ENCODE data around the gene MICALL1. TPM values are rescaled to one million over a fixed set of nuclear protein-coding genes. Genes with fewer than 3 reads are reported as not detected.

MICALL1 gene
- total and polyA plus RNA-seq, 2 of the 13 experiments (the other 11 are each of a cell fraction or from before 2014, with no cell fraction given), result 7.6 to 10.6 TPM

DNA sequence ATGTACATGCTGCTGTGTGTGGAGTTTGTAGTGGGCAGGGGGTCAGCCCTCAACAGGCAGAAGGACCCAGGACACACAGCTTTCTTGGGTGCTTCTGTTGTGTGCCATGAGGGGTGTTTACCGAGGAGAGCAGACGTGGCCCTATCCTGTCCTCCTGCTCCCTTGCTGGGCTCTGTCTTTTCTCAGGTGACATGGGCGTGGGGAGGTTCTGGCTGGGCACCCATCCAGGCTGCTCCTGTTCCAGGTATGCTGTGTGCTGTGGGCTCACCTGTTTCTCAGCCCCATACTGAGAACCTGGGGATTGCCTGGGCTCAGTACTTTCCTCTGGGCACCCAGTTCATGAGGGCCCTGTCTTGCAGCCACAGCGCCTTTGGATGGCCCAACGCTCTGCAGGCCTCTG lies 23.3 kb downstream of the MICALL1 start:
- intact Hi-C loops (cut with micrococcal nuclease; ENCODE audit: unreplicated experiment), result no loop called here
- no peak overlapping the region for H3K9ac ChIP-seq (ENCODE audit: insufficient read depth, low read depth, low read length)
- TF ChIP-seq HDAC6 (IDR thresholded peaks at IDR 0.05; ENCODE audit: low read depth, low read length) (no peak), ZNF121 (CRISPR knock-in tag; IDR thresholded peaks at IDR 0.05) (no peak), ZFP37 (CRISPR knock-in tag; IDR thresholded peaks at IDR 0.05; ENCODE audit: borderline replicate concordance) (no peak), PRPF4 (IDR thresholded peaks at IDR 0.05; ENCODE audit: low read depth, low read length, poor library complexity, severe bottlenecking) (no peak), SOX5 (CRISPR knock-in tag; IDR thresholded peaks at IDR 0.05; ENCODE audit: borderline replicate concordance) (no peak), TBX2 (CRISPR knock-in tag; IDR thresholded peaks at IDR 0.05; ENCODE audit: borderline replicate concordance) (no peak), ZNF547 (CRISPR knock-in tag; IDR thresholded peaks at IDR 0.05) (no peak)
- ATAC-seq, result no peak
- no peaks in the 10 kb centered on the region for H4K20me1 ChIP-seq (ENCODE audit: insufficient read depth, low read length)
- no peak overlapping the region for H2AFZ ChIP-seq (ENCODE audit: low read length)
- no TSS peak for BruUV-seq (replicated peaks)
- H3K27me3 ChIP-seq (ENCODE audit: control insufficient read depth in 1 of 2, insufficient read depth in 2 of 2, low read length in 2 of 2), result no peaks in the 10 kb centered on the region
- POLR2A ChIA-PET, result no interaction called here
- CTCF ChIA-PET (ENCODE audit: low intra/inter-chr PET ratio, low total read pairs), result no interaction called here
- FAIRE-seq, result no peak
- no peak overlapping the region for H3K4me2 ChIP-seq (ENCODE audit: low read depth, low read length)
- WGBS (ENCODE audit: low lambda C conversion rate), result no CpG with 5 or more reads among the region's 5 CpGs
- no peak overlapping the region for H3K4me3 ChIP-seq (replicated peaks in 1 of 3; ENCODE audit: insufficient read depth in 1 of 3, low read depth in 2 of 3, low read length in 3 of 3)
- H3K79me2 ChIP-seq (ENCODE audit: insufficient read depth, low read length), result no peaks in the 10 kb centered on the region
- peaks cover 13% of the 10 kb centered on the region for H3K4me1 ChIP-seq (ENCODE audit: insufficient read depth, low read length)
- no peak for DNase-seq (ENCODE audit: low spot score)
- no peak overlapping the region for H3K27ac ChIP-seq (ENCODE audit: extremely low read length, insufficient read depth, low read length)
- H3K9me3 ChIP-seq (ENCODE audit: low read length), result no peaks in the 10 kb centered on the region
- H3K36me3 ChIP-seq (replicated peaks in 1 of 2; ENCODE audit: control insufficient read depth in 1 of 2, insufficient read depth in 2 of 2, low read length in 2 of 2), result peaks cover 25 to 37% of the 10 kb centered on the region in 2 experiments; a peak in 4 of 5 replicates
- in situ Hi-C loops (cut with HindIII; ENCODE audit: extremely low pct_ligation_motif_present, low pct_unique_long_range_greater_than_20kb), result no loop called here

DNA sequence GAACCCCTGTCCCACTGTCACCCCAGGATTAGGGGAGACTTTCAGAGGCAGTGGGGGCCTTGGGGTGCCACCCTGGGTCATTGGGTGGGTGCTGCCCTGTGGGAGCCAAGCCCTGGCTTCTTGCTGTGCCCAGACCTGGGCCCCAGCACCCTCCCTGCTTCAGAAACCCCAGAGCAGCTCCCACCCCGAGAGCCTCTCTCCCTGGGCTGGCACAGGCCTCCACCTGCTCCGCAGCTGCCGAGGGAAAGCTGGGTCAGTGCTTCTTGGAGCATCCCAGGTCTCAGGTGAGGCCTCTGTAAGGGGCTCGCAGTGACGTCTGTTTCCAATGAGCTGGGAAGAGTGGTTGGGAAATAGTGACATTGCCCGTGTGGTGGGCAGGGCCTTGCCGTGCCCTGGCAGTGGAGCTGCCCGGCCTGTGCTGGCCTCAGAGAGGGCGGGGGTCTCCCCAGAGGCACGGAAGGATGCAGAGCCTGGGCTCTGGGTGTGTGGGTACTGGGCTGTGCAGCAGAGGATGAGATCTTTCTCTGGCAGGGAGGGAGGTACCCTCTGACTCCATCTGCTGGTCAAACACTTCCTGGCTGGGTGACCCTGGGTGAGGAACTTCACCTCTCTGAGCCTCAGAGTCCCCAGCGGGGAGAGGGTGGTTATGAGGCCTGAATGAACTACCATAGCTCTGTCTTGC lies 24.3 kb downstream of the MICALL1 start:
- no peak overlapping the region for H3K4me3 ChIP-seq (replicated peaks in 1 of 3; ENCODE audit: insufficient read depth in 1 of 3, low read depth in 2 of 3, low read length in 3 of 3)
- FAIRE-seq (no peak), DNase-seq (ENCODE audit: low spot score) (no peak), ATAC-seq (peak; percentile 17; the same call in 2 of the 3 replicates)
- no peak overlapping the region for H3K4me2 ChIP-seq (ENCODE audit: low read depth, low read length)
- H3K9me3 ChIP-seq (ENCODE audit: low read length), result no peaks in the 10 kb centered on the region
- no peak overlapping the region for H3K9ac ChIP-seq (ENCODE audit: insufficient read depth, low read depth, low read length)
- in situ Hi-C loops (cut with HindIII; ENCODE audit: extremely low pct_ligation_motif_present, low pct_unique_long_range_greater_than_20kb) (loop anchor here (10.0 kb wide), 1 partner anchor 116 kb away; no protein-coding TSS in a partner anchor), intact Hi-C loops (cut with micrococcal nuclease; ENCODE audit: unreplicated experiment) (loop anchor here (1.0 to 5.0 kb wide), 2 partner anchors 24 to 37 kb away; partner anchors contain the start of gene MICALL1)
- ChIA-PET CTCF (ENCODE audit: low intra/inter-chr PET ratio, low total read pairs) (interaction anchor here (1.1 kb wide), 1 partner anchor 113 kb away, joined by 5 read pairs; no protein-coding TSS in a partner anchor), POLR2A (interaction anchor here (0.6 kb wide), 1 partner anchor 21 kb away, joined by 4 read pairs; no protein-coding TSS in a partner anchor)
- H3K27me3 ChIP-seq (ENCODE audit: control insufficient read depth in 1 of 2, insufficient read depth in 2 of 2, low read length in 2 of 2), result no peaks in the 10 kb centered on the region
- no peaks in the 10 kb centered on the region for H4K20me1 ChIP-seq (ENCODE audit: insufficient read depth, low read length)
- H2AFZ ChIP-seq (ENCODE audit: low read length), result no peak overlapping the region
- no peaks in the 10 kb centered on the region for H3K79me2 ChIP-seq (ENCODE audit: insufficient read depth, low read length)
- BruUV-seq (replicated peaks), result no TSS peak
- H3K27ac ChIP-seq (ENCODE audit: extremely low read length, insufficient read depth, low read length), result no peak overlapping the region
- H3K36me3 ChIP-seq (replicated peaks in 1 of 2; ENCODE audit: control insufficient read depth in 1 of 2, insufficient read depth in 2 of 2, low read length in 2 of 2), result peaks cover 25 to 31% of the 10 kb centered on the region in 2 experiments; a peak in 4 of 5 replicates
- H3K4me1 ChIP-seq (ENCODE audit: insufficient read depth, low read length), result peaks cover 13% of the 10 kb centered on the region
- 95% methylated on average over 11 of the region's 11 CpGs for WGBS (ENCODE audit: low lambda C conversion rate)
- TF ChIP-seq KLF15 (CRISPR knock-in tag; IDR thresholded peaks at IDR 0.05; ENCODE audit: borderline replicate concordance) (no peak), SMAD9 (CRISPR knock-in tag; IDR thresholded peaks at IDR 0.05) (no peak), HNRNPK (IDR thresholded peaks at IDR 0.05; ENCODE audit: low read depth, low read length, poor library complexity, severe bottlenecking) (no peak), SNAPC2 (CRISPR knock-in tag; IDR thresholded peaks at IDR 0.05) (no peak), PCBP2 (optimal IDR thresholded peaks at IDR 0.05; ENCODE audit: low read depth, low read length, poor library complexity, severe bottlenecking) (no peak), TP53 (CRISPR knock-in tag; conservative IDR thresholded peaks at IDR 0.05) (no peak), ZNF557 (CRISPR knock-in tag; IDR thresholded peaks at IDR 0.05) (no peak)
- TF ChIP-seq, protein P1, sequence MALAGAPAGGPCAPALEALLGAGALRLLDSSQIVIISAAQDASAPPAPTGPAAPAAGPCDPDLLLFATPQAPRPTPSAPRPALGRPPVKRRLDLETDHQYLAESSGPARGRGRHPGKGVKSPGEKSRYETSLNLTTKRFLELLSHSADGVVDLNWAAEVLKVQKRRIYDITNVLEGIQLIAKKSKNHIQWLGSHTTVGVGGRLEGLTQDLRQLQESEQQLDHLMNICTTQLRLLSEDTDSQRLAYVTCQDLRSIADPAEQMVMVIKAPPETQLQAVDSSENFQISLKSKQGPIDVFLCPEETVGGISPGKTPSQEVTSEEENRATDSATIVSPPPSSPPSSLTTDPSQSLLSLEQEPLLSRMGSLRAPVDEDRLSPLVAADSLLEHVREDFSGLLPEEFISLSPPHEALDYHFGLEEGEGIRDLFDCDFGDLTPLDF (CRISPR knock-in tag; IDR thresholded peaks at IDR 0.05), result no peak
- TF ChIP-seq, protein P2, sequence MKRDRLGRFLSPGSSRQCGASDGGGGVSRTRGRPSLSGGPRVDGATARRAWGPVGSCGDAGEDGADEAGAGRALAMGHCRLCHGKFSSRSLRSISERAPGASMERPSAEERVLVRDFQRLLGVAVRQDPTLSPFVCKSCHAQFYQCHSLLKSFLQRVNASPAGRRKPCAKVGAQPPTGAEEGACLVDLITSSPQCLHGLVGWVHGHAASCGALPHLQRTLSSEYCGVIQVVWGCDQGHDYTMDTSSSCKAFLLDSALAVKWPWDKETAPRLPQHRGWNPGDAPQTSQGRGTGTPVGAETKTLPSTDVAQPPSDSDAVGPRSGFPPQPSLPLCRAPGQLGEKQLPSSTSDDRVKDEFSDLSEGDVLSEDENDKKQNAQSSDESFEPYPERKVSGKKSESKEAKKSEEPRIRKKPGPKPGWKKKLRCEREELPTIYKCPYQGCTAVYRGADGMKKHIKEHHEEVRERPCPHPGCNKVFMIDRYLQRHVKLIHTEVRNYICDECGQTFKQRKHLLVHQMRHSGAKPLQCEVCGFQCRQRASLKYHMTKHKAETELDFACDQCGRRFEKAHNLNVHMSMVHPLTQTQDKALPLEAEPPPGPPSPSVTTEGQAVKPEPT (CRISPR knock-in tag; IDR thresholded peaks at IDR 0.05; ENCODE audit: low read depth), result no peak
